HepG2 (cell line): ENCODE data around the gene CENPP. TPM values are rescaled to one million over a fixed set of nuclear protein-coding genes. Genes with fewer than 3 reads are reported as not detected.
A peak's percentile ranks its signal among the peaks of the same experiment; 100 is the strongest.

Experiments
- BORCS8-MEF2B ChIP-seq: sonication (generic); formaldehyde crosslinking; IDR thresholded peaks from 2 replicates; pipeline ENCODE4 v1.8.0; 2022; ENCODE audit warnings: mild to moderate bottlenecking, missing genetic modification reagents
- CREB1 ChIP-seq, 2 experiments: fragments of 450-650 bp in 1 of 2; IDR thresholded peaks; 2 replicates each; pipeline ENCODE4 v1.6.1; 2016 to 2017; ENCODE audit warnings: control low read depth in 1 of 2, mild to moderate bottlenecking in 1 of 2, missing compliant biosample characterization in 1 of 2, missing genetic modification characterization in 1 of 2
- DBP ChIP-seq: sonication (generic); formaldehyde crosslinking; IDR thresholded peaks from 2 replicates; pipeline ENCODE4 v1.4.0; 2020; ENCODE audit warnings: missing genetic modification reagents; ENCODE audit errors: not compliant biosample characterization
- HOMEZ ChIP-seq: IDR thresholded peaks from 2 replicates; pipeline ENCODE4 v1.6.1; 2016; ENCODE audit warnings: low read depth
- HOXD1 ChIP-seq: sonication (generic); formaldehyde crosslinking; IDR thresholded peaks from 2 replicates; pipeline ENCODE4 v1.5.0; 2020; ENCODE audit warnings: missing genetic modification reagents
- LBX2 ChIP-seq: sonication (generic); formaldehyde crosslinking; IDR thresholded peaks from 2 replicates; pipeline ENCODE4 v1.5.0; 2020; ENCODE audit warnings: missing genetic modification reagents, mild to moderate bottlenecking, borderline replicate concordance
- MAFF ChIP-seq: IDR thresholded peaks from 2 replicates; pipeline ENCODE4 v1.6.1; 2011; ENCODE audit warnings: low read depth, low read length, improper control_type of control experiment
- NFIB ChIP-seq: sonication (generic); formaldehyde crosslinking; IDR thresholded peaks from 2 replicates; pipeline ENCODE4 v1.9.0; 2021; ENCODE audit warnings: missing genetic modification reagents, mild to moderate bottlenecking, borderline replicate concordance
- REPIN1 ChIP-seq: sonication (generic); formaldehyde crosslinking; IDR thresholded peaks from 2 replicates; pipeline ENCODE4 v1.8.0; 2022; ENCODE audit warnings: missing genetic modification reagents, low read depth, mild to moderate bottlenecking, borderline replicate concordance
- SCMH1 ChIP-seq: sonication (generic); formaldehyde crosslinking; IDR thresholded peaks from 2 replicates; pipeline ENCODE4 v1.9.0; 2021; ENCODE audit warnings: missing genetic modification reagents, mild to moderate bottlenecking, borderline replicate concordance
- SRF ChIP-seq: IDR thresholded peaks from 2 replicates; pipeline ENCODE4 v1.6.1; 2011; ENCODE audit warnings: mild to moderate bottlenecking, low read depth, low read length, moderate library complexity
- SRSF4 ChIP-seq: fragments of 200-400 bp; formaldehyde crosslinking; IDR thresholded peaks from one replicate; pipeline ENCODE4 v1.6.1; 2018; ENCODE audit warnings: mild to moderate bottlenecking, low read depth, low read length, moderate library complexity; ENCODE audit not compliant: poor library complexity, severe bottlenecking
- STAT5B ChIP-seq: sonication (generic); formaldehyde crosslinking; IDR thresholded peaks from 2 replicates; pipeline ENCODE4 v1.4.0; 2020; ENCODE audit warnings: missing genetic modification reagents
- THAP8 ChIP-seq: sonication (generic); formaldehyde crosslinking; IDR thresholded peaks from 2 replicates; pipeline ENCODE4 v1.5.1; 2020; ENCODE audit warnings: missing genetic modification reagents, mild to moderate bottlenecking, borderline replicate concordance
- THRA ChIP-seq: sonication (generic); formaldehyde crosslinking; IDR thresholded peaks from 2 replicates; pipeline ENCODE4 v1.4.0; 2020; ENCODE audit warnings: missing genetic modification reagents, borderline replicate concordance
- ZFX ChIP-seq: sonication (generic); formaldehyde crosslinking; IDR thresholded peaks from 2 replicates; pipeline ENCODE4 v1.4.0; 2020; ENCODE audit warnings: mild to moderate bottlenecking, low read depth, missing genetic modification reagents, moderate library complexity
- ZNF10 ChIP-seq: sonication (generic); formaldehyde crosslinking; IDR thresholded peaks from 2 replicates; pipeline ENCODE4 v1.4.0; 2020; ENCODE audit warnings: mild to moderate bottlenecking, low read depth, missing genetic modification reagents, borderline replicate concordance
- ZNF143 ChIP-seq: sonication (generic); formaldehyde crosslinking; IDR thresholded peaks from 2 replicates; pipeline ENCODE4 v1.4.0; 2020; ENCODE audit warnings: missing genetic modification reagents
- ZNF530 ChIP-seq: sonication (generic); formaldehyde crosslinking; IDR thresholded peaks from 2 replicates; pipeline ENCODE4 v1.5.0; 2020; ENCODE audit warnings: low read depth, mild to moderate bottlenecking, missing genetic modification reagents
- ZNF598 ChIP-seq: sonication (generic); formaldehyde crosslinking; IDR thresholded peaks from 2 replicates; pipeline ENCODE4 v1.5.1; 2020; ENCODE audit warnings: mild to moderate bottlenecking, missing genetic modification reagents, borderline replicate concordance
- ZSCAN9 ChIP-seq: IDR thresholded peaks from 2 replicates; pipeline ENCODE4 v1.6.1; 2016; ENCODE audit warnings: borderline replicate concordance
- polyA plus RNA-seq, 8 experiments: library from polyadenylated mRNA; depleted of rRNA in 3 of 8; stranded (reverse) in 7 of 8; unstranded in 1 of 8; fragments of >200 nt; fragmentation: Illumina TruSeq in 4 of 8; extraction: Trizol in 4 of 8; gene quantifications; 2 replicates each; pipeline versions ENCODE4 v1.2.1 to v1.2.3, GENCODE V29; 2011 to 2016; ENCODE audit warnings: low read depth in 4 of 8, missing spikeins in 1 of 8, mixed read lengths in 1 of 8; ENCODE audit not compliant: insufficient read depth in 1 of 8
- total RNA-seq, 5 experiments: library from RNA; depleted of rRNA; stranded (reverse); fragments of >200 nt; fragmentation: Illumina TruSeq; extraction: Trizol; gene quantifications; 2 replicates each; pipeline ENCODE4 v1.2.3, GENCODE V29; 2016; ENCODE audit warnings: low read depth in 1 of 5

Gene CENPP
- total and polyA plus RNA-seq, 2 of the 13 experiments (the other 11 are each of a cell fraction or from before 2014, with no cell fraction given): 2.0 to 11.4 TPM

- TF ChIP-seq HOMEZ (CRISPR knock-in tag) (no peak), REPIN1 (CRISPR knock-in tag) (no peak), THRA (CRISPR knock-in tag) (no peak), BORCS8-MEF2B (no peak), STAT5B (no peak), SCMH1 (CRISPR knock-in tag) (no peak), ZNF530 (CRISPR knock-in tag) (no peak), SRF (no peak), ZNF598 (CRISPR knock-in tag) (peak; percentile 18; the same call in 1 of the 2 replicates), ZNF143 (CRISPR knock-in tag) (no peak), ZFX (CRISPR knock-in tag) (peak; percentile 48), HOXD1 (CRISPR knock-in tag) (no peak), SRSF4 (no peak), NFIB (CRISPR knock-in tag) (no peak), CREB1 (IDR thresholded peaks at IDR 0.05) (no peak), CREB1 (CRISPR knock-in tag; IDR thresholded peaks at IDR 0.05) (no peak), ZSCAN9 (no peak), MAFF (no peak), ZNF10 (CRISPR knock-in tag) (no peak), LBX2 (CRISPR knock-in tag) (no peak), THAP8 (CRISPR knock-in tag) (no peak), DBP (CRISPR knock-in tag) (no peak)
Observed at GRCh38 chr9:92608909-92609445, 283.2 kb downstream of the CENPP start (continued).
